ENCODE data around the gene INTS11. TPM values are rescaled to one million over a fixed set of nuclear protein-coding genes. Genes with fewer than 3 reads are reported as not detected.
A peak's percentile ranks its signal among the peaks of the same experiment; 100 is the strongest.

The INTS11 gene
- total and polyA plus RNA-seq, 2 of the 13 experiments (the other 11 are each of a cell fraction or from before 2014, with no cell fraction given): 52.8 to 94.8 TPM

DNA sequence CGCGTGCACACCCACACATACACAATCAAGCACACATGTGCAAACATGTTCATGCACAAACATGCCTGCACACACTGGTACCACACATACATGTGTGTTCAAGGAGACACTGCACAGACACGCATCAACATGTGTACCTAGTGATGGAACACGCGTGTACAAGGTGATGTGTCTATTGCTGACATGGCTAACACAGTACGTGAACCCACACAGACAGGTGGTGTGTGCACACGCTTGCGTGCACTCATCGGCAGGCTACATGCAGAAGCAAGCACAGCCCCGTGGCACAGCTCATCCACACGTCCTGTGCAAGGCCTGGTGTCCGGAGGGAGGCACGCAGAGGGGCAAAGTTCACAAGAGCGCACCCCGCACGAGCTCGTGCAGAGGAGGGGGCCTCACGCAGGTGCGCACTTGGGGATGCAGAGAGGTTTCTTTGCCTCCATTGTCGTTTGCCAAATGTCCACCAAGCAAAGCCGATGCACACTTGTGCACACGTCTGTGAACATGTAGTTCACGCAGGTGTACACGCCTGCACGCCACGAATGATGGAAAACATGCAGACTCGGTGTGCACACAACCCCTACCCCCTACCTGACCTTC is 17.7 kb downstream of the INTS11 start (continued):
- no peak for TF ChIP-seq LCORL (IDR thresholded peaks at IDR 0.05)
- TF ChIP-seq LCORL (CRISPR knock-in tag; IDR thresholded peaks at IDR 0.05): peak; percentile 72
- TF ChIP-seq, protein P1, sequence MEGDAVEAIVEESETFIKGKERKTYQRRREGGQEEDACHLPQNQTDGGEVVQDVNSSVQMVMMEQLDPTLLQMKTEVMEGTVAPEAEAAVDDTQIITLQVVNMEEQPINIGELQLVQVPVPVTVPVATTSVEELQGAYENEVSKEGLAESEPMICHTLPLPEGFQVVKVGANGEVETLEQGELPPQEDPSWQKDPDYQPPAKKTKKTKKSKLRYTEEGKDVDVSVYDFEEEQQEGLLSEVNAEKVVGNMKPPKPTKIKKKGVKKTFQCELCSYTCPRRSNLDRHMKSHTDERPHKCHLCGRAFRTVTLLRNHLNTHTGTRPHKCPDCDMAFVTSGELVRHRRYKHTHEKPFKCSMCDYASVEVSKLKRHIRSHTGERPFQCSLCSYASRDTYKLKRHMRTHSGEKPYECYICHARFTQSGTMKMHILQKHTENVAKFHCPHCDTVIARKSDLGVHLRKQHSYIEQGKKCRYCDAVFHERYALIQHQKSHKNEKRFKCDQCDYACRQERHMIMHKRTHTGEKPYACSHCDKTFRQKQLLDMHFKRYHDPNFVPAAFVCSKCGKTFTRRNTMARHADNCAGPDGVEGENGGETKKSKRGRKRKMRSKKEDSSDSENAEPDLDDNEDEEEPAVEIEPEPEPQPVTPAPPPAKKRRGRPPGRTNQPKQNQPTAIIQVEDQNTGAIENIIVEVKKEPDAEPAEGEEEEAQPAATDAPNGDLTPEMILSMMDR (CRISPR knock-in tag; IDR thresholded peaks at IDR 0.05): peak; percentile 15; the same call in 1 of the 2 replicates
- no peak for TF ChIP-seq BRCA1 (CRISPR knock-in tag; IDR thresholded peaks at IDR 0.05)
- no peak for TF ChIP-seq MLLT10 (CRISPR knock-in tag; IDR thresholded peaks at IDR 0.05)
- no peak for TF ChIP-seq ZNF34 (CRISPR knock-in tag; IDR thresholded peaks at IDR 0.05; ENCODE audit: borderline replicate concordance)
- TF ChIP-seq ZNF501 (CRISPR knock-in tag; IDR thresholded peaks at IDR 0.05): no peak
- no peak for TF ChIP-seq ZNF616 (CRISPR knock-in tag; IDR thresholded peaks at IDR 0.05; ENCODE audit: low read depth)
- TF ChIP-seq, protein P2, sequence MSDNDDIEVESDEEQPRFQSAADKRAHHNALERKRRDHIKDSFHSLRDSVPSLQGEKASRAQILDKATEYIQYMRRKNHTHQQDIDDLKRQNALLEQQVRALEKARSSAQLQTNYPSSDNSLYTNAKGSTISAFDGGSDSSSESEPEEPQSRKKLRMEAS (IDR thresholded peaks at IDR 0.05): peak; percentile 89
- no peak for TF ChIP-seq JUND (CRISPR knock-in tag; IDR thresholded peaks at IDR 0.05)
- TF ChIP-seq, protein P3, sequence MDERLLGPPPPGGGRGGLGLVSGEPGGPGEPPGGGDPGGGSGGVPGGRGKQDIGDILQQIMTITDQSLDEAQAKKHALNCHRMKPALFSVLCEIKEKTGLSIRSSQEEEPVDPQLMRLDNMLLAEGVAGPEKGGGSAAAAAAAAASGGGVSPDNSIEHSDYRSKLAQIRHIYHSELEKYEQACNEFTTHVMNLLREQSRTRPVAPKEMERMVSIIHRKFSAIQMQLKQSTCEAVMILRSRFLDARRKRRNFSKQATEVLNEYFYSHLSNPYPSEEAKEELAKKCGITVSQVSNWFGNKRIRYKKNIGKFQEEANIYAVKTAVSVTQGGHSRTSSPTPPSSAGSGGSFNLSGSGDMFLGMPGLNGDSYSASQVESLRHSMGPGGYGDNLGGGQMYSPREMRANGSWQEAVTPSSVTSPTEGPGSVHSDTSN (CRISPR knock-in tag; IDR thresholded peaks at IDR 0.05): no peak
- no peak for TF ChIP-seq ZNF552 (CRISPR knock-in tag; IDR thresholded peaks at IDR 0.05; ENCODE audit: borderline replicate concordance)
- TF ChIP-seq ZNF547 (CRISPR knock-in tag; IDR thresholded peaks at IDR 0.05): no peak
- TF ChIP-seq, protein P4, sequence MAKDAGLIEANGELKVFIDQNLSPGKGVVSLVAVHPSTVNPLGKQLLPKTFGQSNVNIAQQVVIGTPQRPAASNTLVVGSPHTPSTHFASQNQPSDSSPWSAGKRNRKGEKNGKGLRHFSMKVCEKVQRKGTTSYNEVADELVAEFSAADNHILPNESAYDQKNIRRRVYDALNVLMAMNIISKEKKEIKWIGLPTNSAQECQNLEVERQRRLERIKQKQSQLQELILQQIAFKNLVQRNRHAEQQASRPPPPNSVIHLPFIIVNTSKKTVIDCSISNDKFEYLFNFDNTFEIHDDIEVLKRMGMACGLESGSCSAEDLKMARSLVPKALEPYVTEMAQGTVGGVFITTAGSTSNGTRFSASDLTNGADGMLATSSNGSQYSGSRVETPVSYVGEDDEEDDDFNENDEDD (CRISPR knock-in tag; IDR thresholded peaks at IDR 0.05; ENCODE audit: borderline replicate concordance): no peak; the same call in 1 of the 2 replicates
- TF ChIP-seq, protein P5, sequence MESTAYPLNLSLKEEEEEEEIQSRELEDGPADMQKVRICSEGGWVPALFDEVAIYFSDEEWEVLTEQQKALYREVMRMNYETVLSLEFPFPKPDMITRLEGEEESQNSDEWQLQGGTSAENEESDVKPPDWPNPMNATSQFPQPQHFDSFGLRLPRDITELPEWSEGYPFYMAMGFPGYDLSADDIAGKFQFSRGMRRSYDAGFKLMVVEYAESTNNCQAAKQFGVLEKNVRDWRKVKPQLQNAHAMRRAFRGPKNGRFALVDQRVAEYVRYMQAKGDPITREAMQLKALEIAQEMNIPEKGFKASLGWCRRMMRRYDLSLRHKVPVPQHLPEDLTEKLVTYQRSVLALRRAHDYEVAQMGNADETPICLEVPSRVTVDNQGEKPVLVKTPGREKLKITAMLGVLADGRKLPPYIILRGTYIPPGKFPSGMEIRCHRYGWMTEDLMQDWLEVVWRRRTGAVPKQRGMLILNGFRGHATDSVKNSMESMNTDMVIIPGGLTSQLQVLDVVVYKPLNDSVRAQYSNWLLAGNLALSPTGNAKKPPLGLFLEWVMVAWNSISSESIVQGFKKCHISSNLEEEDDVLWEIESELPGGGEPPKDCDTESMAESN (CRISPR knock-in tag; conservative IDR thresholded peaks at IDR 0.05): 0 out of 2 replicates have a peak, but pooled peaks have one; percentile 50
- peak; percentile 40; the same call in 1 of the 2 replicates for TF ChIP-seq CBX5 (CRISPR knock-in tag; IDR thresholded peaks at IDR 0.05; ENCODE audit: borderline replicate concordance)
- TF ChIP-seq SOX6 (IDR thresholded peaks at IDR 0.05): no peak
- TF ChIP-seq SOX6 (CRISPR knock-in tag; IDR thresholded peaks at IDR 0.05): 0 out of 2 replicates have a peak, but pooled peaks have one; percentile 29
- TF ChIP-seq MAFK (conservative IDR thresholded peaks at IDR 0.05 in 1 of 2, IDR thresholded peaks at IDR 0.05 in 1 of 2; ENCODE audit: low read length in 2 of 2): no peak
- TF ChIP-seq TAF15 (IDR thresholded peaks at IDR 0.05; ENCODE audit: low read depth, low read length, poor library complexity, severe bottlenecking): no peak
- TF ChIP-seq ARNT (IDR thresholded peaks at IDR 0.05): no peak
- TF ChIP-seq, protein P6, sequence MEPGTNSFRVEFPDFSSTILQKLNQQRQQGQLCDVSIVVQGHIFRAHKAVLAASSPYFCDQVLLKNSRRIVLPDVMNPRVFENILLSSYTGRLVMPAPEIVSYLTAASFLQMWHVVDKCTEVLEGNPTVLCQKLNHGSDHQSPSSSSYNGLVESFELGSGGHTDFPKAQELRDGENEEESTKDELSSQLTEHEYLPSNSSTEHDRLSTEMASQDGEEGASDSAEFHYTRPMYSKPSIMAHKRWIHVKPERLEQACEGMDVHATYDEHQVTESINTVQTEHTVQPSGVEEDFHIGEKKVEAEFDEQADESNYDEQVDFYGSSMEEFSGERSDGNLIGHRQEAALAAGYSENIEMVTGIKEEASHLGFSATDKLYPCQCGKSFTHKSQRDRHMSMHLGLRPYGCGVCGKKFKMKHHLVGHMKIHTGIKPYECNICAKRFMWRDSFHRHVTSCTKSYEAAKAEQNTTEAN (CRISPR knock-in tag; conservative IDR thresholded peaks at IDR 0.05): 0 out of 2 replicates have a peak, but pooled peaks have one; percentile 37
- TF ChIP-seq ZFP36L1 (CRISPR knock-in tag; IDR thresholded peaks at IDR 0.05): no peak
- TF ChIP-seq ADNP (CRISPR knock-in tag; IDR thresholded peaks at IDR 0.05): no peak
- TF ChIP-seq CC2D1A (CRISPR knock-in tag; IDR thresholded peaks at IDR 0.05): no peak
